ENCODE data around the gene FMO2.

GRCh38 chr1:171212607-171213351 lies 27.7 kb downstream of the FMO2 start:
- TF ChIP-seq EZH2 (IDR thresholded peaks at IDR 0.05; ENCODE audit: insufficient read depth, poor library complexity, severe bottlenecking) = no peak
- no peak for TF ChIP-seq EZH2phosphoT487 (IDR thresholded peaks at IDR 0.05; ENCODE audit: insufficient read depth, low read depth)

Data from GM23248 (cell line).